ENCODE data around the gene CECR2.
A peak's percentile ranks its signal among the peaks of the same experiment; 100 is the strongest.

Gene CECR2

GRCh38 chr22:17357688-17358087 lies 11.6 kb upstream of the CECR2 start:
- Histone ChIP-seq H3K27ac (no peak overlapping the region), H3K4me3 (no peak overlapping the region), H3K9ac (no peak overlapping the region), H4K20me1 (no peaks in the 10 kb centered on the region), H3K27me3 (no peaks in the 10 kb centered on the region), H3K9me3 (replicated peaks in 1 of 11) (no peaks in the 10 kb centered on the region), H3K36me3 (no peaks in the 10 kb centered on the region), H3K4me1 (peaks cover 0 to 10% (median 0%) of the 10 kb centered on the region in 10 experiments; a peak in 3 of 20 replicates), H3K4me2 (no peak overlapping the region)
- TF ChIP-seq Cebpa-rat (IDR thresholded peaks at IDR 0.05), result no peak

GRCh38 chr22:17358415-17358814 lies 10.8 kb upstream of the CECR2 start:
- no peak overlapping the region for H3K4me3 ChIP-seq
- no peaks in the 10 kb centered on the region for H3K9me3 ChIP-seq (replicated peaks in 1 of 11)

DNA sequence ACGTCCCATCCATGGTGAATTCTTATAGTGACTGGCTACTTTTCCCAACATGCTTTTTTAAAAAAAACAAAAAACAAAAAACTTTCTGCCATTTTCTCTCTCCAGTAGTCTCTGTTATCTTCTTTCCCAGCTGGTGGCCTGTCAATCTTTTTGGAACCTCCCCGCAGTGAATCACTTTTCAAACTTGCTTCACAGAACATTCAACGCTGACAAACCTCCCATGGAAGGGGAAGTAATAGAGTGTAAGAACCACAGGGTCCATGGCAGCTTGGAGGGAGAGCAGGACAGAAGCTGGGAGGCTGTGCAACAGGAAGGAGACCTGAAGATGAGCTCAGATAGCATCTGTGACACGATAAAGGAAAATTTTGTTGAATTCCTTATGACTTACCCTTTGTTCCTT lies 9.8 kb upstream of the CECR2 start:
- Histone ChIP-seq H3K4me1 (peaks cover 0 to 10% (median 0%) of the 10 kb centered on the region in 10 experiments; a peak in 3 of 20 replicates), H3K36me3 (no peaks in the 10 kb centered on the region), H4K20me1 (no peaks in the 10 kb centered on the region), H3K4me2 (peak overlapping the region in 2 of 11 experiments; percentile 18 to 29; a peak in 1 of 22 replicates), H3K9me3 (replicated peaks in 1 of 11) (no peaks in the 10 kb centered on the region), H3K27me3 (no peaks in the 10 kb centered on the region), H3K27ac (no peak overlapping the region), H3K4me3 (no peak overlapping the region), H3K9ac (no peak overlapping the region)
- TF ChIP-seq Cebpa-rat (IDR thresholded peaks at IDR 0.05), result no peak

More at GRCh38 chr22:17358415-17358814, 10.8 kb upstream of the CECR2 start:
- no peaks in the 10 kb centered on the region for H3K36me3 ChIP-seq
- H3K27ac ChIP-seq, result no peak overlapping the region
- no peaks in the 10 kb centered on the region for H3K27me3 ChIP-seq
- no peak overlapping the region for H3K4me2 ChIP-seq
- TF ChIP-seq Cebpa-rat (IDR thresholded peaks at IDR 0.05), result no peak
- H3K4me1 ChIP-seq, result peaks cover 0 to 10% (median 0%) of the 10 kb centered on the region in 10 experiments; a peak in 3 of 20 replicates
- H3K9ac ChIP-seq, result no peak overlapping the region
- H4K20me1 ChIP-seq, result no peaks in the 10 kb centered on the region

DNA sequence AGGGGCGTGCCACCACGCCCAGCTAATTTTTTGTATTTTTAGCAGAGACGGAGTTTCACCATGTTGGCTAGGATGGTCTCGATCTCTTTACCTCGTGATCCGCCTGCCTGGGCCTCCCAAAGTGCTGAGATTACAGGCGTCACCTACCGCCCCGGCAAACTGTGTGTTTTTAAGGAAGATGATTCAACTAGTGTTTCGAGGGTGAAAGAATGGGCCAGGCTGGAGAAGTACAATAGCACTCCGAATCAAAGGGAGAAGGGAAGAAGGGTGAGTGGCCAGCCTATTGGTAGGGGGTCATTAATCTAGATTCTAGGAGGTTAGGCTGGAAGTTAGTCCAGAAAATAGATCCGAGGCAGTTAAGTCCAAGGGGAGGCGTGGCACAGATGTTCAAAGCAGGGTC lies 2.9 kb upstream of the CECR2 start:
- Histone ChIP-seq H3K9me3 (replicated peaks in 1 of 11) (no peaks in the 10 kb centered on the region), H3K36me3 (no peaks in the 10 kb centered on the region), H3K9ac (no peak overlapping the region), H3K27me3 (peaks cover 41 to 52% (median 47%) of the 10 kb centered on the region in 11 experiments), H4K20me1 (peaks cover 0 to 16% (median 6%) of the 10 kb centered on the region in 11 experiments; a peak in 6 of 22 replicates), H3K27ac (no peak overlapping the region), H3K4me3 (no peak overlapping the region), H3K4me2 (peak overlapping the region in 7 of 11 experiments; percentile 43 to 96 (median 67); a peak in 11 of 22 replicates), H3K4me1 (peaks cover 26 to 34% (median 30%) of the 10 kb centered on the region in 10 experiments)
- no peak for TF ChIP-seq Cebpa-rat (IDR thresholded peaks at IDR 0.05)

- no peaks in the 10 kb centered on the region for H3K36me3 ChIP-seq
- peaks cover 27 to 34% (median 30%) of the 10 kb centered on the region in 10 experiments for H3K4me1 ChIP-seq
- TF ChIP-seq Cebpa-rat (IDR thresholded peaks at IDR 0.05), result no peak
- H3K4me2 ChIP-seq, result peak overlapping the region; percentile 41 to 96 (median 57)
- no peaks in the 10 kb centered on the region for H3K9me3 ChIP-seq (replicated peaks in 1 of 11)
- H3K4me3 ChIP-seq, result no peak overlapping the region
- H3K27ac ChIP-seq, result no peak overlapping the region
- H3K27me3 ChIP-seq, result peaks cover 46 to 57% (median 52%) of the 10 kb centered on the region in 11 experiments
- H4K20me1 ChIP-seq, result peaks cover 0 to 19% (median 10%) of the 10 kb centered on the region in 11 experiments; a peak in 6 of 22 replicates
- H3K9ac ChIP-seq, result no peak overlapping the region
Measured at GRCh38 chr22:17366830-17367229, 2.4 kb upstream of the CECR2 start.

- Histone ChIP-seq H3K36me3 (no peaks in the 10 kb centered on the region), H3K9ac (peak overlapping the region in 9 of 11 experiments; percentile 41 to 71 (median 65); a peak in 12 of 22 replicates), H4K20me1 (peaks cover 0 to 29% (median 10%) of the 10 kb centered on the region in 11 experiments; a peak in 6 of 22 replicates), H3K4me1 (peaks cover 27 to 34% (median 30%) of the 10 kb centered on the region in 10 experiments), H3K27me3 (peaks cover 59 to 70% (median 65%) of the 10 kb centered on the region in 11 experiments), H3K9me3 (replicated peaks in 1 of 11) (no peaks in the 10 kb centered on the region), H3K27ac (no peak overlapping the region), H3K4me3 (peak overlapping the region; percentile 65 to 77 (median 69)), H3K4me2 (peak overlapping the region; percentile 93 to 99 (median 96))
- no peak for TF ChIP-seq Cebpa-rat (IDR thresholded peaks at IDR 0.05)
Measured at GRCh38 chr22:17368144-17368543, 1.1 kb upstream of the CECR2 start.

- peaks cover 59 to 75% (median 69%) of the 10 kb centered on the region in 11 experiments for H3K27me3 ChIP-seq
- no peaks in the 10 kb centered on the region for H3K36me3 ChIP-seq
- peaks cover 27 to 34% (median 30%) of the 10 kb centered on the region in 10 experiments for H3K4me1 ChIP-seq
- H3K9ac ChIP-seq, result peak overlapping the region in 10 of 11 experiments; percentile 41 to 71 (median 65); a peak in 19 of 22 replicates
- no peaks in the 10 kb centered on the region for H3K9me3 ChIP-seq (replicated peaks in 1 of 11)
- peak overlapping the region; percentile 65 to 77 (median 69) for H3K4me3 ChIP-seq
- peaks cover 0 to 29% (median 10%) of the 10 kb centered on the region in 11 experiments; a peak in 6 of 22 replicates for H4K20me1 ChIP-seq
- H3K27ac ChIP-seq, result peak overlapping the region in 10 of 11 experiments; percentile 28 to 60 (median 48); a peak in 11 of 22 replicates
- no peak for TF ChIP-seq Cebpa-rat (IDR thresholded peaks at IDR 0.05)
- peak overlapping the region; percentile 93 to 99 (median 96) for H3K4me2 ChIP-seq
Measured at GRCh38 chr22:17368554-17369438, 464 bp upstream of the CECR2 start.

- peak overlapping the region; percentile 91 to 99 (median 98) for H3K4me2 ChIP-seq
- H3K4me3 ChIP-seq, result peak overlapping the region; percentile 65 to 77 (median 69)
- no peak for TF ChIP-seq Cebpa-rat (IDR thresholded peaks at IDR 0.05)
- H3K9ac ChIP-seq, result peak overlapping the region; percentile 64 to 83 (median 74)
- H3K36me3 ChIP-seq, result no peaks in the 10 kb centered on the region
- peak overlapping the region in 10 of 11 experiments; percentile 32 to 68 (median 57); a peak in 19 of 22 replicates for H3K27ac ChIP-seq
- no peaks in the 10 kb centered on the region for H3K9me3 ChIP-seq (replicated peaks in 1 of 11)
- H3K4me1 ChIP-seq, result peaks cover 27 to 34% (median 30%) of the 10 kb centered on the region in 10 experiments
- H3K27me3 ChIP-seq, result peaks cover 59 to 81% (median 73%) of the 10 kb centered on the region in 11 experiments
- peaks cover 0 to 39% (median 10%) of the 10 kb centered on the region in 11 experiments; a peak in 6 of 22 replicates for H4K20me1 ChIP-seq
Measured at GRCh38 chr22:17370026-17370765, 936 bp downstream of the CECR2 start.

Data from BLaER1 treated with 17β-estradiol and CSF1 and Interleukin-3, amounts not matched to agents 10 nM and 100 nM (cell line).